HepG2 (cell line): ENCODE measurements around the gene TMEM258. TPM values are rescaled to one million over a fixed set of nuclear protein-coding genes. Genes with fewer than 3 reads are reported as not detected.
A peak's percentile ranks its signal among the peaks of the same experiment; 100 is the strongest.

Experiments used
- ATAC-seq: fragments of 200-7000 bp; cut with Tn5 transposase; 3 replicates; pipeline ENCODE4 v1.9.1; 2020; ENCODE audit warnings: mild to moderate bottlenecking, moderate library complexity
- BruUV-seq: library from RNA; stranded (reverse); fragments of 400-500 nt; replicated peaks from 2 replicates; lab custom pipeline; 2021; lab: Mats Ljungman, UMichigan
- CTCF ChIA-PET: fragments of 300-600 bp; formaldehyde crosslinking; extraction: SDS; loops from one replicate; lab custom pipeline; 2021; ENCODE audit warnings: low total read pairs, inconsistent platforms, low intra/inter-chr PET ratio; lab: Yijun Ruan, JAX
- POLR2A ChIA-PET: fragments of 350-600 bp; sonication (Branson Sonifier 250); formaldehyde crosslinking; loops from one replicate; lab custom pipeline; 2020; ENCODE audit warnings: antibody characterized with exemption, inconsistent platforms; lab: Yijun Ruan, JAX
- DNase-seq: peaks from one replicate; pipeline ENCODE4 v3.0.0-alpha.2; 2015; ENCODE audit warnings: low spot score
- FAIRE-seq: peaks from 3 replicates; lab custom pipeline; 2011; peaks lifted over from hg19 to GRCh38; lab: Jason Lieb, UNC
- H2AFZ ChIP-seq: one replicate; pipeline ENCODE4 v1.6.1; 2011; ENCODE audit warnings: low read length, inconsistent platforms
- H3K27ac ChIP-seq: fragments of 300-600 bp; 3 replicates; pipeline ENCODE4 v1.8.0; 2011; ENCODE audit warnings: mixed run types, mild to moderate bottlenecking, mixed read lengths, low read length, inconsistent platforms; ENCODE audit not compliant: insufficient read depth; ENCODE audit errors: extremely low read length
- H3K27me3 ChIP-seq, 2 experiments: fragments of 200-600 bp in 1 of 2; 2 replicates in 1 of 2; 3 replicates in 1 of 2; pipeline versions ENCODE4 v1.6.0 to v1.8.0; 2011; ENCODE audit warnings: low read length in 2 of 2, mild to moderate bottlenecking in 2 of 2, moderate library complexity in 2 of 2, inconsistent platforms in 1 of 2; ENCODE audit not compliant: insufficient read depth in 2 of 2, control insufficient read depth in 1 of 2
- H3K36me3 ChIP-seq, 2 experiments: fragments of 200-600 bp in 1 of 2; replicated peaks in 1 of 2; 2 replicates in 1 of 2; 3 replicates in 1 of 2; pipeline versions ENCODE4 v1.5.1 to v1.8.0; 2011; ENCODE audit warnings: low read length in 2 of 2, inconsistent platforms in 1 of 2; ENCODE audit not compliant: insufficient read depth in 2 of 2, control insufficient read depth in 1 of 2
- H3K4me1 ChIP-seq: 2 replicates; pipeline ENCODE4 v1.5.1; 2012; ENCODE audit warnings: low read length, inconsistent platforms; ENCODE audit not compliant: insufficient read depth
- H3K4me2 ChIP-seq: 2 replicates; pipeline ENCODE4 v1.6.0; 2011; ENCODE audit warnings: low read depth, low read length, inconsistent platforms
- H3K4me3 ChIP-seq, 3 experiments: fragments of 200-600 bp in 1 of 3; sonication (generic), shearing (Covaris generic) in 1 of 3; replicated peaks in 1 of 3; 2 replicates each; pipeline ENCODE4 v1.5.1; 2011 to 2016; ENCODE audit warnings: low read length in 3 of 3, inconsistent platforms in 2 of 3, low read depth in 2 of 3, mild to moderate bottlenecking in 2 of 3, control low read depth in 1 of 3, mixed read lengths in 1 of 3; ENCODE audit not compliant: insufficient read depth in 1 of 3
- H3K79me2 ChIP-seq: one replicate; pipeline ENCODE4 v1.6.1; 2011; ENCODE audit warnings: low read length, inconsistent platforms; ENCODE audit not compliant: insufficient read depth
- H3K9ac ChIP-seq: 2 replicates; pipeline ENCODE4 v1.6.0; 2011; ENCODE audit warnings: mild to moderate bottlenecking, low read depth, low read length, inconsistent platforms; ENCODE audit not compliant: insufficient read depth
- H3K9me3 ChIP-seq: 2 replicates; pipeline ENCODE4 v1.5.1; 2012; ENCODE audit warnings: mild to moderate bottlenecking, low read length
- H4K20me1 ChIP-seq: 2 replicates; pipeline ENCODE4 v1.6.0; 2011; ENCODE audit warnings: inconsistent platforms, mild to moderate bottlenecking, low read length, moderate library complexity; ENCODE audit not compliant: insufficient read depth
- AGO2 ChIP-seq: fragments of 200-400 bp; formaldehyde crosslinking; optimal IDR thresholded peaks from 2 replicates; pipeline ENCODE3; 2017; ENCODE audit warnings: mild to moderate bottlenecking, low read depth, low read length, moderate library complexity
- ATF4 ChIP-seq, 2 experiments: fragments of 450-650 bp in 1 of 2; sonication (generic) in 1 of 2; formaldehyde crosslinking; IDR thresholded peaks; 2 replicates each; pipeline versions ENCODE4 v1.5.0 to v1.8.0; 2020 to 2022; ENCODE audit warnings: mild to moderate bottlenecking in 1 of 2, missing genetic modification reagents in 1 of 2
- RBFOX2 ChIP-seq: fragments of 200-400 bp; formaldehyde crosslinking; IDR thresholded peaks from 2 replicates; pipeline ENCODE4 v1.6.1; 2017; ENCODE audit warnings: low read depth, mild to moderate bottlenecking, low read length
- ZFP41 ChIP-seq: sonication (generic); formaldehyde crosslinking; IDR thresholded peaks from 2 replicates; pipeline ENCODE4 v1.4.0; 2020; ENCODE audit warnings: mild to moderate bottlenecking, missing genetic modification reagents, borderline replicate concordance
- ZNF282 ChIP-seq: fragments of 450-650 bp; IDR thresholded peaks from 2 replicates; pipeline ENCODE4 v1.6.1; 2018; ENCODE audit not compliant: partially characterized antibody
- ZNF816 ChIP-seq: sonication (generic); formaldehyde crosslinking; IDR thresholded peaks from 2 replicates; pipeline ENCODE4 v1.8.0; 2022; ENCODE audit warnings: missing genetic modification reagents, mild to moderate bottlenecking, borderline replicate concordance
- WGBS: methylation state at CpG from one replicate; pipeline ENCODE4 v1.1.6; 2017; ENCODE audit warnings: low lambda C conversion rate; 5-methylcytosine and 5-hydroxymethylcytosine counted together
- in situ Hi-C: cut with HindIII; loops from 2 replicates; pipeline ENCODE4 v1.10.0; 2017; ENCODE audit warnings: low pct_unique_long_range_greater_than_20kb; ENCODE audit not compliant: extremely low pct_ligation_motif_present
- intact Hi-C: fragments of 100-400 bp; cut with micrococcal nuclease; formaldehyde crosslinking; loops from one replicate; pipeline ENCODE4 v1.10.0; 2022; ENCODE audit not compliant: unreplicated experiment
- polyA plus RNA-seq, 8 experiments: library from polyadenylated mRNA; depleted of rRNA in 3 of 8; stranded (reverse) in 7 of 8; unstranded in 1 of 8; fragments of >200 nt; fragmentation: Illumina TruSeq in 4 of 8; extraction: Trizol in 4 of 8; gene quantifications; 2 replicates each; pipeline versions ENCODE4 v1.2.1 to v1.2.3, GENCODE V29; 2011 to 2016; ENCODE audit warnings: low read depth in 4 of 8, missing spikeins in 1 of 8, mixed read lengths in 1 of 8; ENCODE audit not compliant: insufficient read depth in 1 of 8
- total RNA-seq, 5 experiments: library from RNA; depleted of rRNA; stranded (reverse); fragments of >200 nt; fragmentation: Illumina TruSeq; extraction: Trizol; gene quantifications; 2 replicates each; pipeline ENCODE4 v1.2.3, GENCODE V29; 2016; ENCODE audit warnings: low read depth in 1 of 5
- TF ChIP-seq, protein P1 (sequence below): sonication (generic); formaldehyde crosslinking; IDR thresholded peaks from 2 replicates; pipeline ENCODE4 v1.9.0; 2021; ENCODE audit warnings: missing genetic modification reagents, borderline replicate concordance
- TF ChIP-seq, protein P2 (sequence below): sonication (generic); formaldehyde crosslinking; IDR thresholded peaks from 2 replicates; pipeline ENCODE4 v1.4.0; 2020; ENCODE audit warnings: missing genetic modification reagents

Gene TMEM258
- total and polyA plus RNA-seq, 2 of the 13 experiments (the other 11 are each of a cell fraction or from before 2014, with no cell fraction given) = 175 to 424 TPM

- WGBS = 97% methylated on average over 63 of the region's 67 CpGs
- Histone ChIP-seq H3K4me2 (no peak overlapping the region), H3K27ac (no peak overlapping the region), H4K20me1 (no peaks in the 10 kb centered on the region), H3K36me3 (peaks cover 31 to 50% of the 10 kb centered on the region in 2 experiments; a peak in 4 of 5 replicates), H3K27me3 (no peaks in the 10 kb centered on the region; a peak in 1 of 5 replicates), H3K9me3 (no peaks in the 10 kb centered on the region), H3K4me1 (peaks cover 5% of the 10 kb centered on the region), H2AFZ (no peak overlapping the region), H3K9ac (no peak overlapping the region), H3K4me3 (no peak overlapping the region), H3K79me2 (no peaks in the 10 kb centered on the region)
- in situ Hi-C loops = no loop called here
- ATAC-seq (no peak), FAIRE-seq (no peak), DNase-seq (no peak)
- intact Hi-C loops = no loop called here
- ChIA-PET CTCF (interaction anchor here (2.3 to 3.5 kb wide), 2 partner anchors 26 to 30 kb away, joined by 38 to 51 read pairs; partner anchors contain the start of gene MYRF), POLR2A (interaction anchor here (0.7 kb wide), 1 partner anchor 21 kb away, joined by 3 read pairs; no protein-coding TSS in a partner anchor)
- TF ChIP-seq, protein P1, sequence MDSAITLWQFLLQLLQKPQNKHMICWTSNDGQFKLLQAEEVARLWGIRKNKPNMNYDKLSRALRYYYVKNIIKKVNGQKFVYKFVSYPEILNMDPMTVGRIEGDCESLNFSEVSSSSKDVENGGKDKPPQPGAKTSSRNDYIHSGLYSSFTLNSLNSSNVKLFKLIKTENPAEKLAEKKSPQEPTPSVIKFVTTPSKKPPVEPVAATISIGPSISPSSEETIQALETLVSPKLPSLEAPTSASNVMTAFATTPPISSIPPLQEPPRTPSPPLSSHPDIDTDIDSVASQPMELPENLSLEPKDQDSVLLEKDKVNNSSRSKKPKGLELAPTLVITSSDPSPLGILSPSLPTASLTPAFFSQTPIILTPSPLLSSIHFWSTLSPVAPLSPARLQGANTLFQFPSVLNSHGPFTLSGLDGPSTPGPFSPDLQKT (CRISPR knock-in tag) = no peak
- no peak for TF ChIP-seq ATF4 (CRISPR knock-in tag; IDR thresholded peaks at IDR 0.05)
- TF ChIP-seq ZFP41 (CRISPR knock-in tag) = no peak
- TF ChIP-seq RBFOX2 = peak; percentile 45; the same call in 1 of the 2 replicates
- TF ChIP-seq ZNF816 (CRISPR knock-in tag) = no peak
- peak; percentile 66 for TF ChIP-seq AGO2
- TF ChIP-seq, protein P2, sequence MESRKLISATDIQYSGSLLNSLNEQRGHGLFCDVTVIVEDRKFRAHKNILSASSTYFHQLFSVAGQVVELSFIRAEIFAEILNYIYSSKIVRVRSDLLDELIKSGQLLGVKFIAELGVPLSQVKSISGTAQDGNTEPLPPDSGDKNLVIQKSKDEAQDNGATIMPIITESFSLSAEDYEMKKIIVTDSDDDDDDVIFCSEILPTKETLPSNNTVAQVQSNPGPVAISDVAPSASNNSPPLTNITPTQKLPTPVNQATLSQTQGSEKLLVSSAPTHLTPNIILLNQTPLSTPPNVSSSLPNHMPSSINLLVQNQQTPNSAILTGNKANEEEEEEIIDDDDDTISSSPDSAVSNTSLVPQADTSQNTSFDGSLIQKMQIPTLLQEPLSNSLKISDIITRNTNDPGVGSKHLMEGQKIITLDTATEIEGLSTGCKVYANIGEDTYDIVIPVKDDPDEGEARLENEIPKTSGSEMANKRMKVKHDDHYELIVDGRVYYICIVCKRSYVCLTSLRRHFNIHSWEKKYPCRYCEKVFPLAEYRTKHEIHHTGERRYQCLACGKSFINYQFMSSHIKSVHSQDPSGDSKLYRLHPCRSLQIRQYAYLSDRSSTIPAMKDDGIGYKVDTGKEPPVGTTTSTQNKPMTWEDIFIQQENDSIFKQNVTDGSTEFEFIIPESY (CRISPR knock-in tag) = 0 out of 2 replicates have a peak, but pooled peaks have one; percentile 8
- TF ChIP-seq ZNF282 = no peak
- no TSS peak for BruUV-seq
Measured at GRCh38 chr11:61777234-61778090, 14.9 kb downstream of the TMEM258 start.
